ENCODE data around the gene ARFRP1. TPM values are rescaled to one million over a fixed set of nuclear protein-coding genes. Genes with fewer than 3 reads are reported as not detected.

The ARFRP1 gene
- total and polyA plus RNA-seq, 2 of the 13 experiments (the other 11 are each of a cell fraction or from before 2014, with no cell fraction given), result 32.0 to 51.1 TPM

DNA sequence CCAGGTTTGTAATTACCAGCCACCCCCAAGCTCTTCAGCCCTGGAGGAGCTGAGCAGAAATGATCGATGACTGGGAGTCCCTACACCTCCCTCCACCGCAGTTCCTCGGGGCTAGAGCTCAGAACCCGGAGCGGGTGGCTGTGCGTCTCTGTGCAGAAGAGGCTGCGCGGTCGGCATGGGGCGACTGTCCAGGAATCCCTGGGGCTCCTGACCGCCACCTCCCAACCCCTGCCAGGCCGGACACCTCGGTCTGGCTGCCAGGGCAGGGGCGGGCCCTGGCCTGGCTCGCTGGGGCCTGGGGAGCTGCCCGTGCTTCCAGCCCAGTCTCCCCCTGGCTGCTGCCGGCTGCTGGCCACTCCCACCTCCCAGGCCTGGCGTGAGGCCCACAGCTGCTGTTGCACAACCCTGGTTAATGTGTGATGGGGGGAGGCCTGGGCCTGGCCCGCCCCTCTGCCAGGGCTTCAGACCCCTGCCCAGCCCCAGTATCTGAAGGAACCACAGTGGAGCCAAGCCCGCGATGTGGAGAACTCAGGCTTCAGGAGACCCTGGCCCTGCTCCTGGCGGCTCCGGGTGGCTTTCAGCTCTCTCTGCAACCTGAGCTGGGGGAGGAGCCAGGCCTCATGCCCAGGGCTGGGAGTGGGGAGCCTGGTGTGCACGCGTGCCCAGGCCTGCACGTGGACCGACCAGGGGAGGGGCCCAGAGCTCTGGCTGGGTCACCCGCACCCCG, 33.0 kb upstream of the ARFRP1 start (continued):
- TF ChIP-seq, protein P1, sequence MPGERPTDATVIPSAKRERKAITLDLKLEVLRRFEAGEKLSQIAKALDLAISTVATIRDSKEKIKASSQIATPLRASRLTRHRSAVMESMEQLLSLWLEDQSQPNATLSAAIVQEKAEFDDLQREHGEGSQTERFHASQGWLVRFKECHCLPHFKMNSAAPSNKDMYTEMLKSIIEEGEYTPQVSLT (CRISPR knock-in tag; IDR thresholded peaks at IDR 0.05; ENCODE audit: borderline replicate concordance, low read depth), result peak; percentile 36; the same call in 1 of the 2 replicates
- TF ChIP-seq MATR3 (CRISPR knock-in tag; IDR thresholded peaks at IDR 0.05) (no peak), KAT7 (CRISPR knock-in tag; IDR thresholded peaks at IDR 0.05; ENCODE audit: borderline replicate concordance) (peak; percentile 99), RXRA (CRISPR knock-in tag; IDR thresholded peaks at IDR 0.05) (peak; percentile 95), MAZ (IDR thresholded peaks at IDR 0.05; ENCODE audit: borderline replicate concordance, low read depth, low read length) (peak; percentile 73), MAZ (CRISPR knock-in tag; IDR thresholded peaks at IDR 0.05; ENCODE audit: low read depth) (peak; percentile 99), ZNF777 (CRISPR knock-in tag; IDR thresholded peaks at IDR 0.05) (peak; percentile 72; the same call in 1 of the 2 replicates), RBAK (CRISPR knock-in tag; IDR thresholded peaks at IDR 0.05) (no peak), ZSCAN22 (CRISPR knock-in tag; IDR thresholded peaks at IDR 0.05) (0 out of 2 replicates have a peak, but pooled peaks have one; percentile 18), POLR2AphosphoS5 (IDR thresholded peaks at IDR 0.05; ENCODE audit: low read depth, low read length) (peak; percentile 83), AGO1 (IDR thresholded peaks at IDR 0.05; ENCODE audit: low read depth, low read length, poor library complexity, severe bottlenecking) (peak; percentile 90), FIP1L1 (IDR thresholded peaks at IDR 0.05; ENCODE audit: borderline replicate concordance, insufficient read depth, low read depth, low read length) (peak; percentile 94), FOXK1 (CRISPR knock-in tag; IDR thresholded peaks at IDR 0.05; ENCODE audit: borderline replicate concordance, low read depth) (peak; percentile 97), ZFYVE20 (CRISPR knock-in tag; IDR thresholded peaks at IDR 0.05; ENCODE audit: borderline replicate concordance, low read depth) (peak; percentile 70; the same call in 1 of the 2 replicates), ONECUT2 (CRISPR knock-in tag; IDR thresholded peaks at IDR 0.05) (no peak), ZNF607 (CRISPR knock-in tag; IDR thresholded peaks at IDR 0.05; ENCODE audit: borderline replicate concordance) (peak; percentile 97)
- TF ChIP-seq, protein P2, sequence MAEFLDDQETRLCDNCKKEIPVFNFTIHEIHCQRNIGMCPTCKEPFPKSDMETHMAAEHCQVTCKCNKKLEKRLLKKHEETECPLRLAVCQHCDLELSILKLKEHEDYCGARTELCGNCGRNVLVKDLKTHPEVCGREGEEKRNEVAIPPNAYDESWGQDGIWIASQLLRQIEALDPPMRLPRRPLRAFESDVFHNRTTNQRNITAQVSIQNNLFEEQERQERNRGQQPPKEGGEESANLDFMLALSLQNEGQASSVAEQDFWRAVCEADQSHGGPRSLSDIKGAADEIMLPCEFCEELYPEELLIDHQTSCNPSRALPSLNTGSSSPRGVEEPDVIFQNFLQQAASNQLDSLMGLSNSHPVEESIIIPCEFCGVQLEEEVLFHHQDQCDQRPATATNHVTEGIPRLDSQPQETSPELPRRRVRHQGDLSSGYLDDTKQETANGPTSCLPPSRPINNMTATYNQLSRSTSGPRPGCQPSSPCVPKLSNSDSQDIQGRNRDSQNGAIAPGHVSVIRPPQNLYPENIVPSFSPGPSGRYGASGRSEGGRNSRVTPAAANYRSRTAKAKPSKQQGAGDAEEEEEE (CRISPR knock-in tag; IDR thresholded peaks at IDR 0.05; ENCODE audit: borderline replicate concordance), result peak; percentile 87
- TF ChIP-seq, protein P3, sequence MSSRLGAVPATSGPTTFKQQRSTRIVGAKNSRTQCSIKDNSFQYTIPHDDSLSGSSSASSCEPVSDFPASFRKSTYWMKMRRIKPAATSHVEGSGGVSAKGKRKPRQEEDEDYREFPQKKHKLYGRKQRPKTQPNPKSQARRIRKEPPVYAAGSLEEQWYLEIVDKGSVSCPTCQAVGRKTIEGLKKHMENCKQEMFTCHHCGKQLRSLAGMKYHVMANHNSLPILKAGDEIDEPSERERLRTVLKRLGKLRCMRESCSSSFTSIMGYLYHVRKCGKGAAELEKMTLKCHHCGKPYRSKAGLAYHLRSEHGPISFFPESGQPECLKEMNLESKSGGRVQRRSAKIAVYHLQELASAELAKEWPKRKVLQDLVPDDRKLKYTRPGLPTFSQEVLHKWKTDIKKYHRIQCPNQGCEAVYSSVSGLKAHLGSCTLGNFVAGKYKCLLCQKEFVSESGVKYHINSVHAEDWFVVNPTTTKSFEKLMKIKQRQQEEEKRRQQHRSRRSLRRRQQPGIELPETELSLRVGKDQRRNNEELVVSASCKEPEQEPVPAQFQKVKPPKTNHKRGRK (CRISPR knock-in tag; IDR thresholded peaks at IDR 0.05), result 0 out of 2 replicates have a peak, but pooled peaks have one; percentile 16
- TF ChIP-seq, protein P4, sequence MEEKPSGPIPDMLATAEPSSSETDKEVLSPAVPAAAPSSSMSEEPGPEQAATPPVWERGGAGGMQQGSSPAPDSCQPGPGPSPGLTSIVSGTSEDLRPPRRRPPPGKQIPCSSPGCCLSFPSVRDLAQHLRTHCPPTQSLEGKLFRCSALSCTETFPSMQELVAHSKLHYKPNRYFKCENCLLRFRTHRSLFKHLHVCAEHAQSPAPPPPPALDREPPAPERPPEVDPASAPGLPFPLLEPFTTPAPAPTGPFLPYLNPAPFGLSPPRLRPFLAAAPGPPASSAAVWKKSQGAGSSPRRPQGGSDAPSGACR (CRISPR knock-in tag; IDR thresholded peaks at IDR 0.05), result peak; percentile 96
- TF ChIP-seq, protein P5, sequence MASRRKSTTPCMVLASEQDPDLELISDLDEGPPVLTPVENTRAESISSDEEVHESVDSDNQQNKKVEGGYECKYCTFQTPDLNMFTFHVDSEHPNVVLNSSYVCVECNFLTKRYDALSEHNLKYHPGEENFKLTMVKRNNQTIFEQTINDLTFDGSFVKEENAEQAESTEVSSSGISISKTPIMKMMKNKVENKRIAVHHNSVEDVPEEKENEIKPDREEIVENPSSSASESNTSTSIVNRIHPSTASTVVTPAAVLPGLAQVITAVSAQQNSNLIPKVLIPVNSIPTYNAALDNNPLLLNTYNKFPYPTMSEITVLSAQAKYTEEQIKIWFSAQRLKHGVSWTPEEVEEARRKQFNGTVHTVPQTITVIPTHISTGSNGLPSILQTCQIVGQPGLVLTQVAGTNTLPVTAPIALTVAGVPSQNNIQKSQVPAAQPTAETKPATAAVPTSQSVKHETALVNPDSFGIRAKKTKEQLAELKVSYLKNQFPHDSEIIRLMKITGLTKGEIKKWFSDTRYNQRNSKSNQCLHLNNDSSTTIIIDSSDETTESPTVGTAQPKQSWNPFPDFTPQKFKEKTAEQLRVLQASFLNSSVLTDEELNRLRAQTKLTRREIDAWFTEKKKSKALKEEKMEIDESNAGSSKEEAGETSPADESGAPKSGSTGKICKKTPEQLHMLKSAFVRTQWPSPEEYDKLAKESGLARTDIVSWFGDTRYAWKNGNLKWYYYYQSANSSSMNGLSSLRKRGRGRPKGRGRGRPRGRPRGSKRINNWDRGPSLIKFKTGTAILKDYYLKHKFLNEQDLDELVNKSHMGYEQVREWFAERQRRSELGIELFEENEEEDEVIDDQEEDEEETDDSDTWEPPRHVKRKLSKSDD (CRISPR knock-in tag; IDR thresholded peaks at IDR 0.05; ENCODE audit: low read depth), result peak; percentile 88
- TF ChIP-seq, protein P6, sequence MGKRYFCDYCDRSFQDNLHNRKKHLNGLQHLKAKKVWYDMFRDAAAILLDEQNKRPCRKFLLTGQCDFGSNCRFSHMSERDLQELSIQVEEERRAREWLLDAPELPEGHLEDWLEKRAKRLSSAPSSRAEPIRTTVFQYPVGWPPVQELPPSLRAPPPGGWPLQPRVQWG (CRISPR knock-in tag; IDR thresholded peaks at IDR 0.05; ENCODE audit: borderline replicate concordance, low read depth), result peak; percentile 89; the same call in 1 of the 2 replicates
